Ishikawa (cell line): ENCODE measurements around the gene UCP1.

Source experiments
- CEBPB ChIP-seq: IDR thresholded peaks from 2 replicates; pipeline ENCODE4 v1.6.1; 2012
- CREB1 ChIP-seq: IDR thresholded peaks from 2 replicates; pipeline ENCODE4 v1.6.1; 2012; ENCODE audit warnings: low read depth
- EGR1 ChIP-seq: IDR thresholded peaks from 2 replicates; pipeline ENCODE4 v1.6.1; 2012
- EP300 ChIP-seq: IDR thresholded peaks from 2 replicates; pipeline ENCODE4 v1.6.1; 2012; ENCODE audit warnings: borderline replicate concordance
- NFIC ChIP-seq: IDR thresholded peaks from 2 replicates; pipeline ENCODE4 v1.6.1; 2012
- TEAD4 ChIP-seq: IDR thresholded peaks from 2 replicates; pipeline ENCODE4 v1.6.1; 2012
- TF ChIP-seq, protein P1 (sequence below): IDR thresholded peaks from 2 replicates; pipeline ENCODE4 v1.6.1; 2012
- TF ChIP-seq, protein P2 (sequence below): IDR thresholded peaks from 2 replicates; pipeline ENCODE4 v1.6.1; 2012
- TF ChIP-seq, protein P3 (sequence below): IDR thresholded peaks from 2 replicates; pipeline ENCODE4 v1.6.1; 2012; ENCODE audit warnings: low read depth, mild to moderate bottlenecking

DNA sequence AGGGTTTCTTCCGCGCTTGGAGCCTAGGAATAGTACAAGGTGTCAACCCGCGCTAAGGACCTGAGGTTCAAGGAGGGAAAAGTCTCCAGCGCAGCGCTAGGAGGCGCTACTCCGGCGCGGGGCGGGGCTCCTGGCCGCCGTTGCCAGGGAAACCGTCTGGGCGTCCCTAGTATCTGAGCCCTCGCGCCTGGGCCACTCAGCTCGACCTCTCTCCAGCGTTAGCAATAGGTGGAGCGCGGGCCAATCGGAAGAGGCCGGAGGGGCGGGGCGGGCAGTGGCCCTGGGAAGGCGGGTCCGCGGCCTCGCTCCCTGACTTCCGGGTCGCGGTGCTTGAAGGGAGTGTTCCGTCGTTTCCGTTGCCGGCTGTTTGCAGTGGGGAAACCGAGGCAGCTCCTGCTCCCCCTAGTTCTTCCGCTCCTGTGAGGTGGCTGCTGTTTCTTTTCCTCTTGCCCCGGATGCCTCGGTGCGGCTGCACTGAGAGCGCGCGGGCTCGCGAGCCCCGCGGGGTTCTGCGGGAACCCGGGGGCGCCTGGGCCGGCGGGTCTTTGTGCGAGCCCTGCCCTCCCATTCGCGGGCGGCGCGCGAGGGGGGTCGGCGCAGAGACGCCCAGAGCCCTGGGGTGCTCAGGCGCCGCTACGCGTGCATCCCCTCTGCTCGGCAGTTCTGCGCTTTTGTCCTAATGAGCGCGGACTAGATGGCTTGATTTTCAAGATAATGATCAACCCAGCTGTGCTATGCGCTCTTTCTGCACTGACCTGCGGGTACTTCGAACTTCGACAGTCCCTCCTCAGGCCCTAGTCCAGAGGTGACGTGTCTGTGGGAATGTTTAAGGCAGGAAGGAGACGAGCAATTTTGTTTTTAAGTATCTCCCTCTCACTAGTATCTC is 44.7 kb downstream of the UCP1 start, which contains the start of gene ELMOD2:
- TF ChIP-seq EGR1, result no peak
- 0 out of 2 replicates have a peak, but pooled peaks have one; percentile 11 for TF ChIP-seq EP300
- TF ChIP-seq, protein P1, sequence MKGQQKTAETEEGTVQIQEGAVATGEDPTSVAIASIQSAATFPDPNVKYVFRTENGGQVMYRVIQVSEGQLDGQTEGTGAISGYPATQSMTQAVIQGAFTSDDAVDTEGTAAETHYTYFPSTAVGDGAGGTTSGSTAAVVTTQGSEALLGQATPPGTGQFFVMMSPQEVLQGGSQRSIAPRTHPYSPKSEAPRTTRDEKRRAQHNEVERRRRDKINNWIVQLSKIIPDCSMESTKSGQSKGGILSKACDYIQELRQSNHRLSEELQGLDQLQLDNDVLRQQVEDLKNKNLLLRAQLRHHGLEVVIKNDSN, result 0 out of 2 replicates have a peak, but pooled peaks have one; percentile 2
- no peak for TF ChIP-seq TEAD4
- TF ChIP-seq, protein P2, sequence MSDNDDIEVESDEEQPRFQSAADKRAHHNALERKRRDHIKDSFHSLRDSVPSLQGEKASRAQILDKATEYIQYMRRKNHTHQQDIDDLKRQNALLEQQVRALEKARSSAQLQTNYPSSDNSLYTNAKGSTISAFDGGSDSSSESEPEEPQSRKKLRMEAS, result peak; percentile 78
- TF ChIP-seq CREB1, result no peak
- TF ChIP-seq, protein P3, sequence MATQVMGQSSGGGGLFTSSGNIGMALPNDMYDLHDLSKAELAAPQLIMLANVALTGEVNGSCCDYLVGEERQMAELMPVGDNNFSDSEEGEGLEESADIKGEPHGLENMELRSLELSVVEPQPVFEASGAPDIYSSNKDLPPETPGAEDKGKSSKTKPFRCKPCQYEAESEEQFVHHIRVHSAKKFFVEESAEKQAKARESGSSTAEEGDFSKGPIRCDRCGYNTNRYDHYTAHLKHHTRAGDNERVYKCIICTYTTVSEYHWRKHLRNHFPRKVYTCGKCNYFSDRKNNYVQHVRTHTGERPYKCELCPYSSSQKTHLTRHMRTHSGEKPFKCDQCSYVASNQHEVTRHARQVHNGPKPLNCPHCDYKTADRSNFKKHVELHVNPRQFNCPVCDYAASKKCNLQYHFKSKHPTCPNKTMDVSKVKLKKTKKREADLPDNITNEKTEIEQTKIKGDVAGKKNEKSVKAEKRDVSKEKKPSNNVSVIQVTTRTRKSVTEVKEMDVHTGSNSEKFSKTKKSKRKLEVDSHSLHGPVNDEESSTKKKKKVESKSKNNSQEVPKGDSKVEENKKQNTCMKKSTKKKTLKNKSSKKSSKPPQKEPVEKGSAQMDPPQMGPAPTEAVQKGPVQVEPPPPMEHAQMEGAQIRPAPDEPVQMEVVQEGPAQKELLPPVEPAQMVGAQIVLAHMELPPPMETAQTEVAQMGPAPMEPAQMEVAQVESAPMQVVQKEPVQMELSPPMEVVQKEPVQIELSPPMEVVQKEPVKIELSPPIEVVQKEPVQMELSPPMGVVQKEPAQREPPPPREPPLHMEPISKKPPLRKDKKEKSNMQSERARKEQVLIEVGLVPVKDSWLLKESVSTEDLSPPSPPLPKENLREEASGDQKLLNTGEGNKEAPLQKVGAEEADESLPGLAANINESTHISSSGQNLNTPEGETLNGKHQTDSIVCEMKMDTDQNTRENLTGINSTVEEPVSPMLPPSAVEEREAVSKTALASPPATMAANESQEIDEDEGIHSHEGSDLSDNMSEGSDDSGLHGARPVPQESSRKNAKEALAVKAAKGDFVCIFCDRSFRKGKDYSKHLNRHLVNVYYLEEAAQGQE, result no peak
- TF ChIP-seq CEBPB, result no peak
- 0 out of 2 replicates have a peak, but pooled peaks have one; percentile 5 for TF ChIP-seq NFIC
